Measurements from ENCODE around the gene CORT.
A peak's percentile ranks its signal among the peaks of the same experiment; 100 is the strongest.
"Not testable (repeated sequence)": the region's sequence is repeated elsewhere in the genome, so short reads cannot be mapped to it uniquely, and the experiment has no call there.

CORT gene

GRCh38 chr1:10440305-10440704, 9.5 kb upstream of the CORT start:
- DNase-seq = no peak

- DNase-seq = no peak
These were observed 9.0 kb upstream of the CORT start for GRCh38 chr1:10440794-10441193.

- DNase-seq = no peak
These were observed 5.6 kb upstream of the CORT start for GRCh38 chr1:10444248-10444647.

- peak; percentile 11 for DNase-seq
These were observed 4.9 kb upstream of the CORT start for GRCh38 chr1:10444795-10445397.

- DNase-seq = no peak
These were observed 2.9 kb upstream of the CORT start for GRCh38 chr1:10446790-10447422.

- no peak for DNase-seq
These were observed 454 bp downstream of the CORT start for GRCh38 chr1:10450156-10450814.

GRCh38 chr1:10450836-10451235, 1.0 kb downstream of the CORT start:
- no peak for DNase-seq

- no peak for DNase-seq
These were observed 1.5 kb downstream of the CORT start for GRCh38 chr1:10451287-10451686.

GRCh38 chr1:10456048-10456447, 6.2 kb downstream of the CORT start:
- no peak for DNase-seq

GRCh38 chr1:10456661-10457060, 6.8 kb downstream of the CORT start:
- no peak for DNase-seq

- DNase-seq = not testable (repeated sequence)
These were observed 7.6 kb downstream of the CORT start for GRCh38 chr1:10457462-10457861.

- no peak for DNase-seq
These were observed 8.0 kb downstream of the CORT start for GRCh38 chr1:10457875-10458274.

GRCh38 chr1:10459184-10459583, 9.4 kb downstream of the CORT start:
- no peak for DNase-seq

- DNase-seq = no peak
These were observed 17.2 kb downstream of the CORT start for GRCh38 chr1:10467078-10467477.

- no peak for DNase-seq
These were observed 20.2 kb downstream of the CORT start for GRCh38 chr1:10470043-10470442.

GRCh38 chr1:10471411-10472219, 21.8 kb downstream of the CORT start:
- DNase-seq = no peak

- peak; percentile 93 for DNase-seq
These were observed 22.7 kb downstream of the CORT start, which contains the start of gene DFFA for GRCh38 chr1:10472220-10473144. TSS of gene DFFA (minus strand) at chr1:10472529. CDS start at chr1:10472458, 71 bp downstream.

GRCh38 chr1:10473145-10473765, 23.4 kb downstream of the CORT start:
- DNase-seq = no peak

- not testable (repeated sequence) for DNase-seq
These were observed 24.4 kb downstream of the CORT start for GRCh38 chr1:10474309-10474612.

GRCh38 chr1:10474613-10475507, 25.0 kb downstream of the CORT start, which contains the start of gene PEX14:
TSS of gene PEX14 (plus strand) at chr1:10474950. CDS start at chr1:10474967, 17 bp downstream.
- DNase-seq = peak; percentile 90

- no peak for DNase-seq
These were observed 25.7 kb downstream of the CORT start for GRCh38 chr1:10475510-10475909.

Data from stimulated activated CD4-positive, alpha-beta T cell treated with anti-CD3 and anti-CD28 coated beads, Interleukin-1b, Interleukin-23, amount 100 ng/mL, for 48 hours (primary cell).